ENCODE measurements around the gene FOXP1.

DNA sequence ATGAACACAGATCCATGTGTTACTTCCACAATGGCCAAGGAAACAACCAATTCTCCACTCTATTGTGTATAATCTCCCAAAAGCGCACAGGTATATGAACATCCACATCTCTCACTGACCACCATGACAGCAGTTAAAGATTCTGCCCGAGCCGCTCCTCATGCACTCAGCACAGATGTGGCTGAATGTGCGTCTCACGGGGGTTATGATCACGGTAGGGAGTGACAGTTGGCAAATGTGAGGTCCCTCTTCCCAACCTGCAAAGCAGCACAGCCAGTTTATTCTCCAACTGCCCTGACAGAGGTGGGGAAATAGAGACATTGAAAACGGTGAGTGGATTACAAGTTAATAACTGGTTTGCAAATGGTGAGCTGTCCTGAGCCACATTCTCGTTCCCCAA lies 17.6 kb downstream of the FOXP1 start:
- no peak for TF ChIP-seq POLR2A (IDR thresholded peaks at IDR 0.05)
- TF ChIP-seq, protein P1, sequence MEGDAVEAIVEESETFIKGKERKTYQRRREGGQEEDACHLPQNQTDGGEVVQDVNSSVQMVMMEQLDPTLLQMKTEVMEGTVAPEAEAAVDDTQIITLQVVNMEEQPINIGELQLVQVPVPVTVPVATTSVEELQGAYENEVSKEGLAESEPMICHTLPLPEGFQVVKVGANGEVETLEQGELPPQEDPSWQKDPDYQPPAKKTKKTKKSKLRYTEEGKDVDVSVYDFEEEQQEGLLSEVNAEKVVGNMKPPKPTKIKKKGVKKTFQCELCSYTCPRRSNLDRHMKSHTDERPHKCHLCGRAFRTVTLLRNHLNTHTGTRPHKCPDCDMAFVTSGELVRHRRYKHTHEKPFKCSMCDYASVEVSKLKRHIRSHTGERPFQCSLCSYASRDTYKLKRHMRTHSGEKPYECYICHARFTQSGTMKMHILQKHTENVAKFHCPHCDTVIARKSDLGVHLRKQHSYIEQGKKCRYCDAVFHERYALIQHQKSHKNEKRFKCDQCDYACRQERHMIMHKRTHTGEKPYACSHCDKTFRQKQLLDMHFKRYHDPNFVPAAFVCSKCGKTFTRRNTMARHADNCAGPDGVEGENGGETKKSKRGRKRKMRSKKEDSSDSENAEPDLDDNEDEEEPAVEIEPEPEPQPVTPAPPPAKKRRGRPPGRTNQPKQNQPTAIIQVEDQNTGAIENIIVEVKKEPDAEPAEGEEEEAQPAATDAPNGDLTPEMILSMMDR (IDR thresholded peaks at IDR 0.05) = no peak
- no peak for TF ChIP-seq POLR2AphosphoS5 (IDR thresholded peaks at IDR 0.05)
